ENCODE measurements around the gene PIK3CA. TPM values are rescaled to one million over a fixed set of nuclear protein-coding genes. Genes with fewer than 3 reads are reported as not detected.

The PIK3CA gene
- total and polyA plus RNA-seq, 2 donors (not counting 3 experiments of a cell fraction or from before 2014, with no cell fraction given): 4.2 to 25.8 TPM

GRCh38 chr3:179172546-179172945 is 24.4 kb downstream of the PIK3CA start:
- H3K4me1 ChIP-seq (ENCODE audit: control insufficient read depth, extremely low read depth, insufficient read depth, low read length): peaks cover 5% of the 10 kb centered on the region
- peaks cover 7% of the 10 kb centered on the region for H4K20me1 ChIP-seq (replicated peaks; ENCODE audit: control insufficient read depth, extremely low read depth, insufficient read depth, low read length)
- no peak overlapping the region for H2AFZ ChIP-seq (ENCODE audit: low read depth, low read length)
- TF ChIP-seq MYC (IDR thresholded peaks at IDR 0.05; ENCODE audit: low read depth, low read length) (no peak), FOS (IDR thresholded peaks at IDR 0.05; ENCODE audit: borderline replicate concordance, insufficient read depth, low read length) (no peak), MAX (IDR thresholded peaks at IDR 0.05; ENCODE audit: insufficient read depth, insufficient read length) (no peak), JUN (IDR thresholded peaks at IDR 0.05; ENCODE audit: borderline replicate concordance, insufficient read depth, insufficient read length, low read depth) (no peak), GATA2 (IDR thresholded peaks at IDR 0.05; ENCODE audit: insufficient read depth, insufficient read length, low read depth, low read length) (no peak), CTCF (IDR thresholded peaks at IDR 0.05; ENCODE audit: extremely low read depth in 1 of 2, insufficient read depth in 1 of 2, low read depth in 1 of 2, low read length in 2 of 2) (no peak), EZH2 (IDR thresholded peaks at IDR 0.05; ENCODE audit: borderline replicate concordance, low read depth, low read length, severe bottlenecking) (no peak), POLR2AphosphoS5 (IDR thresholded peaks at IDR 0.05; ENCODE audit: insufficient read depth, low read depth, low read length) (no peak), POLR2A (IDR thresholded peaks at IDR 0.05; ENCODE audit: low read depth, low read length) (no peak)
- FAIRE-seq: no peak
- no peaks in the 10 kb centered on the region for H3K9me1 ChIP-seq (replicated peaks; ENCODE audit: control insufficient read depth, extremely low read depth, insufficient read depth, low read length)
- dilution Hi-C loops (cut with MboI; ENCODE audit: extremely low pct_ligation_motif_present, low sequenced_read_pairs): no loop called here
- ChIA-PET CTCF (interaction anchor here (0.8 kb wide), 1 partner anchor 23 kb away, joined by 4 read pairs; no protein-coding TSS in a partner anchor), POLR2A (no interaction called here)
- H3K9me3 ChIP-seq (replicated peaks; ENCODE audit: control insufficient read depth, insufficient read depth, low read length): no peaks in the 10 kb centered on the region
- DNase-seq (ENCODE audit: low read depth, low spot score): no peak
- intact Hi-C loops (cut with micrococcal nuclease): no loop called here
- H3K27me3 ChIP-seq (ENCODE audit: control insufficient read depth in 2 of 2, insufficient read depth in 2 of 2, low read length in 2 of 2): no peaks in the 10 kb centered on the region
- no peaks in the 10 kb centered on the region for H3K36me3 ChIP-seq (ENCODE audit: control insufficient read depth in 2 of 2, extremely low read depth in 1 of 2, insufficient read depth in 2 of 2, low read length in 2 of 2)
- BruUV-seq (replicated peaks): no TSS peak
- H3K4me3 ChIP-seq (replicated peaks in 1 of 3; ENCODE audit: insufficient read depth in 1 of 3, low read depth in 1 of 3, low read length in 3 of 3): no peak overlapping the region
- no peak overlapping the region for H3K9ac ChIP-seq (replicated peaks; ENCODE audit: extremely low read depth, insufficient read depth, low read length)
- H3K79me2 ChIP-seq (ENCODE audit: control insufficient read depth, insufficient read depth, low read length): peaks cover 37% of the 10 kb centered on the region
- no peak overlapping the region for H3K27ac ChIP-seq (ENCODE audit: insufficient read depth, low read depth, low read length)
- no peak overlapping the region for H3K4me2 ChIP-seq (ENCODE audit: insufficient read depth, low read length)

Data from endothelial cell of umbilical vein (primary cell).